ENCODE results near the gene SH3BGR.

- TF ChIP-seq GATA2 (IDR thresholded peaks at IDR 0.05; ENCODE audit: low read depth, low read length) (no peak), GATA3 (IDR thresholded peaks at IDR 0.05; ENCODE audit: low read depth, low read length) (no peak)
These were observed 101.1 kb downstream of the SH3BGR start for GRCh38 chr21:39552856-39553255.
